ENCODE data around the gene RUFY2.

The RUFY2 gene

DNA sequence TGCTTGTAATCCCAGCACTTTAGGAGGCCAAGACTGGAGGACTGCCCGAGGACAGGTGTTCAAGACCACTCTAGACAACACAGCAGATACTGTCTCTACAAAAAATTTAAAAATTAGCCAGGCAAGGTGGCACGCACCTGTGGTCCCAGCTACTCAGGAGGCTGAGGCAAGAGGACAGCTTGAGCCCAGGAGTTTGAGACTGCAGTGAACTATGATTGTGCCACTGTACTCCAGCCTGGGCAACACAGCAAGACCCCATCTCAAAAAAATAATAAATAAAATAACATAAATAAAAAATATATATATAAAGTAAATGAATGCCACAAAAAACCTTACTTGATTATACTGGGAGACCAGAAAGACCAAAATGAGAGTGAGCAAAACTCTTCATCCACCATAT, 53.5 kb downstream of the RUFY2 start:
- Histone ChIP-seq H3K27ac (ENCODE audit: low read depth, low read length, poor library complexity, severe bottlenecking) (no peak overlapping the region), H3F3A (ENCODE audit: insufficient read depth, low read length) (no peaks in the 10 kb centered on the region), H3K4me2 (ENCODE audit: low read length) (no peak overlapping the region), H3K4me1 (ENCODE audit: insufficient read depth, low read length, severe bottlenecking) (peaks cover 3% of the 10 kb centered on the region), H3K27me3 (ENCODE audit: insufficient read depth, low read length) (no peaks in the 10 kb centered on the region), H2AFZ (ENCODE audit: low read length) (no peak overlapping the region), H3K79me2 (ENCODE audit: insufficient read depth, low read length) (no peaks in the 10 kb centered on the region), H3K9me2 (ENCODE audit: low read depth, low read length) (no peaks in the 10 kb centered on the region), H3K4me3 (ENCODE audit: low read depth, low read length, poor library complexity, severe bottlenecking) (no peak overlapping the region), H4K20me1 (ENCODE audit: insufficient read depth, low read length) (no peaks in the 10 kb centered on the region), H3K9ac (ENCODE audit: low read length) (no peak overlapping the region), H3K36me3 (ENCODE audit: insufficient read depth, low read length) (peaks cover 10% of the 10 kb centered on the region; the same call in 1 of the 2 replicates), H3K9me3 (ENCODE audit: low read length) (no peaks in the 10 kb centered on the region)
- TF ChIP-seq EZH2 (IDR thresholded peaks at IDR 0.05; ENCODE audit: borderline replicate concordance, low read length), result no peak
- TF ChIP-seq, protein P1, sequence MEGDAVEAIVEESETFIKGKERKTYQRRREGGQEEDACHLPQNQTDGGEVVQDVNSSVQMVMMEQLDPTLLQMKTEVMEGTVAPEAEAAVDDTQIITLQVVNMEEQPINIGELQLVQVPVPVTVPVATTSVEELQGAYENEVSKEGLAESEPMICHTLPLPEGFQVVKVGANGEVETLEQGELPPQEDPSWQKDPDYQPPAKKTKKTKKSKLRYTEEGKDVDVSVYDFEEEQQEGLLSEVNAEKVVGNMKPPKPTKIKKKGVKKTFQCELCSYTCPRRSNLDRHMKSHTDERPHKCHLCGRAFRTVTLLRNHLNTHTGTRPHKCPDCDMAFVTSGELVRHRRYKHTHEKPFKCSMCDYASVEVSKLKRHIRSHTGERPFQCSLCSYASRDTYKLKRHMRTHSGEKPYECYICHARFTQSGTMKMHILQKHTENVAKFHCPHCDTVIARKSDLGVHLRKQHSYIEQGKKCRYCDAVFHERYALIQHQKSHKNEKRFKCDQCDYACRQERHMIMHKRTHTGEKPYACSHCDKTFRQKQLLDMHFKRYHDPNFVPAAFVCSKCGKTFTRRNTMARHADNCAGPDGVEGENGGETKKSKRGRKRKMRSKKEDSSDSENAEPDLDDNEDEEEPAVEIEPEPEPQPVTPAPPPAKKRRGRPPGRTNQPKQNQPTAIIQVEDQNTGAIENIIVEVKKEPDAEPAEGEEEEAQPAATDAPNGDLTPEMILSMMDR (IDR thresholded peaks at IDR 0.05; ENCODE audit: low read length), result no peak

GRCh38 chr10:68348265-68348741, 58.8 kb downstream of the RUFY2 start:
- no peaks in the 10 kb centered on the region for H3K9me2 ChIP-seq (ENCODE audit: low read depth, low read length)
- H3K9ac ChIP-seq (ENCODE audit: low read length), result no peak overlapping the region
- H3K4me2 ChIP-seq (ENCODE audit: low read length), result no peak overlapping the region
- TF ChIP-seq, protein P1 (IDR thresholded peaks at IDR 0.05; ENCODE audit: low read length), result peak; percentile 80
- no peak for TF ChIP-seq EZH2 (IDR thresholded peaks at IDR 0.05; ENCODE audit: borderline replicate concordance, low read length)
- no peaks in the 10 kb centered on the region for H4K20me1 ChIP-seq (ENCODE audit: insufficient read depth, low read length)
- peaks cover 41% of the 10 kb centered on the region for H3K36me3 ChIP-seq (ENCODE audit: insufficient read depth, low read length)
- no peak overlapping the region for H2AFZ ChIP-seq (ENCODE audit: low read length)
- H3K79me2 ChIP-seq (ENCODE audit: insufficient read depth, low read length), result no peaks in the 10 kb centered on the region
- peaks cover 4% of the 10 kb centered on the region for H3K4me1 ChIP-seq (ENCODE audit: insufficient read depth, low read length, severe bottlenecking)
- H3K4me3 ChIP-seq (ENCODE audit: low read depth, low read length, poor library complexity, severe bottlenecking), result no peak overlapping the region
- no peaks in the 10 kb centered on the region for H3K9me3 ChIP-seq (ENCODE audit: low read length)
- H3K27ac ChIP-seq (ENCODE audit: low read depth, low read length, poor library complexity, severe bottlenecking), result peak overlapping the region; percentile 34
- H3F3A ChIP-seq (ENCODE audit: insufficient read depth, low read length), result peaks cover 24% of the 10 kb centered on the region
- no peaks in the 10 kb centered on the region for H3K27me3 ChIP-seq (ENCODE audit: insufficient read depth, low read length)

- Histone ChIP-seq H3K27ac (ENCODE audit: low read depth, low read length, poor library complexity, severe bottlenecking) (no peak overlapping the region), H3K4me3 (ENCODE audit: low read depth, low read length, poor library complexity, severe bottlenecking) (no peak overlapping the region), H3K27me3 (ENCODE audit: insufficient read depth, low read length) (no peaks in the 10 kb centered on the region), H3K9ac (ENCODE audit: low read length) (no peak overlapping the region), H3K9me3 (ENCODE audit: low read length) (no peaks in the 10 kb centered on the region), H3K4me2 (ENCODE audit: low read length) (no peak overlapping the region), H3K79me2 (ENCODE audit: insufficient read depth, low read length) (no peaks in the 10 kb centered on the region), H4K20me1 (ENCODE audit: insufficient read depth, low read length) (no peaks in the 10 kb centered on the region), H2AFZ (ENCODE audit: low read length) (no peak overlapping the region), H3K4me1 (ENCODE audit: insufficient read depth, low read length, severe bottlenecking) (peaks cover 4% of the 10 kb centered on the region), H3K9me2 (ENCODE audit: low read depth, low read length) (no peaks in the 10 kb centered on the region), H3F3A (ENCODE audit: insufficient read depth, low read length) (peaks cover 24% of the 10 kb centered on the region), H3K36me3 (ENCODE audit: insufficient read depth, low read length) (peaks cover 47% of the 10 kb centered on the region)
- TF ChIP-seq EZH2 (IDR thresholded peaks at IDR 0.05; ENCODE audit: borderline replicate concordance, low read length), result no peak
- TF ChIP-seq, protein P1 (IDR thresholded peaks at IDR 0.05; ENCODE audit: low read length), result no peak
Measured at GRCh38 chr10:68346774-68347173, 60.3 kb downstream of the RUFY2 start.

All from OCI-LY1 (cell line).